ENCODE measurements around the gene SLC6A19. TPM values are rescaled to one million over a fixed set of nuclear protein-coding genes. Genes with fewer than 3 reads are reported as not detected.

The SLC6A19 gene
- total and polyA plus RNA-seq, 2 of the 4 experiments (the other 2 are of a cell fraction): not detected

DNA sequence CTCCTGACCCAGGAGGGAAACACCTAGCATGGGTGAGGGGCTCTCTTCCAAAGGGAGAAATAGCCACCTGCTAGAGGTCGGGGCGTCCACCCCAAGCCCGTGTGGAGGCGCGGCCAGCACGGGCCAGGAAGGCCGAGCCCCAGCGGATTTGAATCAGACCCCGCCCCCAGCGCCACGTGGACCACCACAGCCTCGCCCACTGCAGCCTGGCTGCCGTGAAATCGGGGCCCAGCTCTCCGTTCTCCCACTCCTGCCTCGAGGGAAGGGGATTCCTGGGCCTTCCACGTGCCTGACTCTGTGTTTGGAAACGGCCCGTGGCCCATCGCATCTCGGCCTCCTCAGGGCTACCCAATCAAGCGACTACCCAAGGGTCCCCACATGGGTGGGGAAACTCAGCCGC is 55.4 kb downstream of the SLC6A19 start:
- H2AK5ac ChIP-seq (ENCODE audit: low read depth, low read length): no peak overlapping the region

More for the DNA sequence above, 55.4 kb downstream of the SLC6A19 start:
- no TSS peak for BruUV-seq (replicated peaks)
- H2AK9ac ChIP-seq (replicated peaks; ENCODE audit: low read depth, low read length, poor library complexity): peak overlapping the region; percentile 37
- dilution Hi-C loops (cut with HindIII; ENCODE audit: low sequenced_read_pairs, unreplicated experiment) (no loop called here), intact Hi-C loops (cut with micrococcal nuclease) (no loop called here), in situ Hi-C loops (cut with MboI; ENCODE audit: low sequenced_read_pairs) (no loop called here)
- no peak overlapping the region for H4K8ac ChIP-seq (ENCODE audit: low read depth in 2 of 2, low read length in 2 of 2)
- POLR2A ChIA-PET (ENCODE audit: unreplicated experiment): no interaction called here
- H4K91ac ChIP-seq (ENCODE audit: insufficient read depth, low read depth, low read length): no peak overlapping the region
- H3K9me3 ChIP-seq (ENCODE audit: control insufficient read depth, insufficient read depth, low read length): peaks cover 23% of the 10 kb centered on the region
- H2BK15ac ChIP-seq (ENCODE audit: low read depth, low read length): no peak overlapping the region
- no peaks in the 10 kb centered on the region for H3K79me1 ChIP-seq (ENCODE audit: low read depth in 1 of 2, low read length in 2 of 2)
- no peaks in the 10 kb centered on the region for H3K4me1 ChIP-seq (ENCODE audit: control insufficient read depth, insufficient read depth, low read length)
- H3K9ac ChIP-seq (ENCODE audit: low read depth, low read length): no peak overlapping the region
- no peak overlapping the region for H3K18ac ChIP-seq (ENCODE audit: low read depth, low read length)
- CTCF ChIA-PET: no interaction called here
- no peak overlapping the region for H2BK5ac ChIP-seq (ENCODE audit: low read depth, low read length, poor library complexity, severe bottlenecking)
- no peak overlapping the region for H3K14ac ChIP-seq (replicated peaks; ENCODE audit: low read depth, low read length)
- no peak overlapping the region for H3K23ac ChIP-seq (ENCODE audit: low read depth, low read length)
- H3K4me3 ChIP-seq (ENCODE audit: insufficient read depth, low read depth, low read length): no peak overlapping the region
- 71% methylated on average over 8 of the region's 23 CpGs; no CpG with 5 or more reads in 1 of the 2 experiments for WGBS, 2 experiments (ENCODE audit: extremely low coverage in 2 of 2, insufficient read length in 1 of 2)
- H3K56ac ChIP-seq (ENCODE audit: extremely low read depth, insufficient read depth, low read length): no peak overlapping the region
- no peaks in the 10 kb centered on the region; the same call in 1 of the 2 replicates for H3K27me3 ChIP-seq (ENCODE audit: control insufficient read depth, insufficient read depth, low read length)
- no peak overlapping the region for H3K27ac ChIP-seq (ENCODE audit: insufficient read depth, low read length)
- no peak overlapping the region for H3K4ac ChIP-seq (ENCODE audit: low read depth, low read length)
- H2BK120ac ChIP-seq (ENCODE audit: low read depth, low read length): no peak overlapping the region
- H4K20me1 ChIP-seq (ENCODE audit: insufficient read depth, low read length): no peaks in the 10 kb centered on the region
- ATAC-seq (ENCODE audit: low read depth): no peak
- H3K9me1 ChIP-seq (ENCODE audit: insufficient read depth, low read length): no peaks in the 10 kb centered on the region
- TF ChIP-seq MXI1 (IDR thresholded peaks at IDR 0.05; ENCODE audit: borderline replicate concordance, low read depth, low read length) (no peak), RAD21 (IDR thresholded peaks at IDR 0.05; ENCODE audit: low read length) (no peak), POLR2A (IDR thresholded peaks at IDR 0.05; ENCODE audit: low read depth, low read length) (no peak), MAFK (IDR thresholded peaks at IDR 0.05; ENCODE audit: low read depth, low read length) (no peak)
- TF ChIP-seq, protein P1, sequence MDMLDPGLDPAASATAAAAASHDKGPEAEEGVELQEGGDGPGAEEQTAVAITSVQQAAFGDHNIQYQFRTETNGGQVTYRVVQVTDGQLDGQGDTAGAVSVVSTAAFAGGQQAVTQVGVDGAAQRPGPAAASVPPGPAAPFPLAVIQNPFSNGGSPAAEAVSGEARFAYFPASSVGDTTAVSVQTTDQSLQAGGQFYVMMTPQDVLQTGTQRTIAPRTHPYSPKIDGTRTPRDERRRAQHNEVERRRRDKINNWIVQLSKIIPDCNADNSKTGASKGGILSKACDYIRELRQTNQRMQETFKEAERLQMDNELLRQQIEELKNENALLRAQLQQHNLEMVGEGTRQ (IDR thresholded peaks at IDR 0.05; ENCODE audit: low read depth, low read length): no peak
- H2BK20ac ChIP-seq (ENCODE audit: low read depth, low read length): no peak overlapping the region
- no peak overlapping the region for H2AFZ ChIP-seq (replicated peaks; ENCODE audit: low read length, poor library complexity)
- DNase-seq: no peak
- no peak overlapping the region for H4K5ac ChIP-seq (ENCODE audit: low read depth, low read length)
- H3K36me3 ChIP-seq (ENCODE audit: control insufficient read depth, insufficient read depth, low read length): no peaks in the 10 kb centered on the region
- H3K4me2 ChIP-seq (ENCODE audit: low read depth, low read length): no peak overlapping the region

Measured in IMR-90 (cell line).